ENCODE data around the gene S100P. TPM values are rescaled to one million over a fixed set of nuclear protein-coding genes. Genes with fewer than 3 reads are reported as not detected.

S100P gene
- total and polyA plus RNA-seq, 5 donors from 2014 or later = 1.2 to 4.1 (median 1.5) TPM; not detected in 2

DNA sequence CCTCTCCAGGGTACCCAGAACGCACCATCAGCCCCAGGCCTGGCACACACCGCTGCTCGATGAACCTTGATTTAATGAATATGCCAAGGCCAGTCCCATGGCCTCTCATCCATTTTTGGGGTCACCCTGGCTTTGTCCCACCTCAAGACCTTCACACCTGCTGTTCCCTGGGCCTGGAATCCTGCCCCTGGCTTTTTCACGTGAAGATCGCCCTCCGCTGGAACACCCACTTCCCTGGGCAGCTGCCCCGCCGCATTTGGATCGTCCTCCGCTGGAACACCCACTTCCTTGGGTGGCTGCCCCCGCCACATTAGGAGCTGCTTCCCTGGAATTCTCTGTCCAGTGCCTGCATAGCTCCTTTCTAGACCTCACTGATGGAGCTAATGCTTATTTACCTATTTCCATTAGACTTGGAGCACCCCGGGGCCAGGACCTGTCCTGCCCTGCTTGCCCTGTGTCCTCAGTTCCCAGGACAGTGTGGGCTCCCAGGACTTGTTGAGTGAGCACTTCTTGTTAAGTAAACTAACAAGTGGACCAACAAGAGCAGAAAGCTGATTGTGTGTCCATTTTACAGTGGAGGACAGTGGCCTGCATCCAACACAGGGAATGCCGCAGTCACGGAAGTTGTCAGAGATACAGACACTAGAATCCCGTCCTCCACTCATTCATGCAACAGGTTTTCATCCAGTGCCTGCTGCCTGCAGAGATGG, 34.8 kb downstream of the S100P start:
- no peaks in the 10 kb centered on the region for H3K27me3 ChIP-seq (ENCODE audit: control insufficient read depth, insufficient read depth, low read length)
- H3K4me1 Mint-ChIP-seq = peaks cover 0 to 25% (median 7%) of the 10 kb centered on the region in 4 donors
- ATAC-seq (ENCODE audit: low read depth in 2 of 2) (no peak), DNase-seq (no peak)
- H3K27me3 Mint-ChIP-seq = no peaks in the 10 kb centered on the region
- H3K4me3 ChIP-seq (ENCODE audit: low read depth, low read length) = no peak overlapping the region
- H3K27ac ChIP-seq (ENCODE audit: insufficient read depth, low read length, poor library complexity, severe bottlenecking) = no peak overlapping the region
- peak overlapping the region in 2 of 3 donors; percentile 5 to 47 for H3K27ac Mint-ChIP-seq
- peak overlapping the region in 1 of 4 donors; percentile 19 for H3K4me3 Mint-ChIP-seq
- H3K9me3 ChIP-seq (ENCODE audit: control insufficient read depth in 2 of 2, low read length in 2 of 2) = no peaks in the 10 kb centered on the region
- H3K4me1 ChIP-seq (ENCODE audit: control insufficient read depth, insufficient read depth, low read length, poor library complexity, severe bottlenecking) = peaks cover 7% of the 10 kb centered on the region
- H3K9me3 Mint-ChIP-seq = no peaks in the 10 kb centered on the region
- H3K36me3 ChIP-seq (ENCODE audit: control insufficient read depth, insufficient read depth, low read length) = no peaks in the 10 kb centered on the region
- no peaks in the 10 kb centered on the region for H3K36me3 Mint-ChIP-seq

DNA sequence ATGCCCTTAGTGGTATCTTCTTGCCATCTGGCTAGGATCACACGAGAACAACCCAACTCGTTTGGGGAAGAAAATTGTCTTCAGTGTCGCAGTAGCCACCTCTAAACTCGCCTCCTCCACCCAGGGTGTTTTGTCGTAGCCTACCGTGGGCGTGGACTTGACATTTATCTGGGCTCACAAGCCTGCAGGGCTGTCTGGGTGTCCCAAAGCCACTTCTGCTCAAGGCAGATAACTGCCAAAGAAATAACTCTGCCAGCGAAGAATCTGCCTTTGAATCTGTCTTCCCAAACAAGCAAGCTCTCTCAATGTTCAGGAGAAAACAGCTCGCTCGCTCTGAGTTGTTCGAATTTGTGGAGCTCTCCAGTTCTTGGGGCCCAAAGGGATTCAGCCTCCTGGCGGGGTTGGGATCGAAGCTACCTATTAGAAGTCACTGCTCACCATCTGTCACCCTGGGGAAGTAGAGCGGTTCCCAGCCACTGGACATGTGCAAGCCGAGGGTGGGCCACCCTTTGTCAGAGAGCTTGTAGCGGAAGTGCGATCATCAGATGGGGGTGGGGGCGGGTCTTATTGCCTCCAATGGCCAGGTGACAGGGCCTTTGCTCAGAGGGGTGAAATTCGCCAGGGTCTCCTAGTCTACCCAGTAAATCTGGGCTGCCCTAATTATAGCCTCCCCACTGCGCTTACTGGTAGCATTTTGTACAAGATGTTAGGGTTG, 37.1 kb downstream of the S100P start:
- no peak for ATAC-seq (ENCODE audit: low read depth in 2 of 2)
- H3K27me3 Mint-ChIP-seq = peaks cover 5% of the 10 kb centered on the region
- H3K9me3 Mint-ChIP-seq = no peaks in the 10 kb centered on the region
- no peaks in the 10 kb centered on the region for H3K9me3 ChIP-seq (ENCODE audit: control insufficient read depth in 2 of 2, low read length in 2 of 2)
- no peak overlapping the region for H3K27ac ChIP-seq (ENCODE audit: insufficient read depth, low read length, poor library complexity, severe bottlenecking)
- DNase-seq = peak in 1 of 3 donors; percentile 41
- H3K36me3 ChIP-seq (ENCODE audit: control insufficient read depth, insufficient read depth, low read length) = no peaks in the 10 kb centered on the region
- H3K36me3 Mint-ChIP-seq = no peaks in the 10 kb centered on the region
- no peaks in the 10 kb centered on the region for H3K27me3 ChIP-seq (ENCODE audit: control insufficient read depth, insufficient read depth, low read length)
- peak overlapping the region in 2 of 3 donors; percentile 60 to 67 for H3K27ac Mint-ChIP-seq
- H3K4me3 ChIP-seq (ENCODE audit: low read depth, low read length) = peak overlapping the region; percentile 26
- peak overlapping the region in 2 of 4 donors; percentile 43 to 66 for H3K4me3 Mint-ChIP-seq
- H3K4me1 ChIP-seq (ENCODE audit: control insufficient read depth, insufficient read depth, low read length, poor library complexity, severe bottlenecking) = peaks cover 7% of the 10 kb centered on the region
- peaks cover 0 to 25% (median 7%) of the 10 kb centered on the region in 4 donors for H3K4me1 Mint-ChIP-seq

DNA sequence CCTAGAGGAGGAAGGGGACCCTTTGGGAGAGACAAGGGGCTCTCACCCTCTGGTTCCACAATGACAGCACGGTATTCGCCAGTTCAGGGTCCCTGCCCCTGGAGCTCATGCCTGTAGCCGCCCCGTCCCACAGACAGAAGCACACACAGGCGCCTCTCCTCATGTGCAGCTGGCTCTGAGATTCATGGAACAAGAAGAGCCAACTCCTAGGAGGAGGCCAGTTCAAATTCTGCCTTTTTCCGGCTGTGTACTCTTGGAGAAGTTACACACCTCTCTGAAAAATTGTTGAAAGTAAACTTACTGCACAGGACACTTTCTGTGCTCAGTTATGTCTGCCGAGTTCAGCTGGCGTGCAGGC, 37.6 kb downstream of the S100P start:
- Mint-ChIP-seq H3K36me3 (no peaks in the 10 kb centered on the region), H3K4me3 (no peak overlapping the region), H3K4me1 (peaks cover 0 to 25% (median 7%) of the 10 kb centered on the region in 4 donors), H3K9me3 (no peaks in the 10 kb centered on the region), H3K27me3 (peaks cover 5% of the 10 kb centered on the region), H3K27ac (no peak overlapping the region)
- DNase-seq = no peak
- no peak overlapping the region for H3K4me3 ChIP-seq (ENCODE audit: low read depth, low read length)
- no peak for ATAC-seq (ENCODE audit: low read depth in 2 of 2)
- no peaks in the 10 kb centered on the region for H3K9me3 ChIP-seq (ENCODE audit: control insufficient read depth in 2 of 2, low read length in 2 of 2)
- no peaks in the 10 kb centered on the region for H3K27me3 ChIP-seq (ENCODE audit: control insufficient read depth, insufficient read depth, low read length)
- no peaks in the 10 kb centered on the region for H3K36me3 ChIP-seq (ENCODE audit: control insufficient read depth, insufficient read depth, low read length)
- H3K27ac ChIP-seq (ENCODE audit: insufficient read depth, low read length, poor library complexity, severe bottlenecking) = no peak overlapping the region
- peaks cover 7% of the 10 kb centered on the region for H3K4me1 ChIP-seq (ENCODE audit: control insufficient read depth, insufficient read depth, low read length, poor library complexity, severe bottlenecking)

DNA sequence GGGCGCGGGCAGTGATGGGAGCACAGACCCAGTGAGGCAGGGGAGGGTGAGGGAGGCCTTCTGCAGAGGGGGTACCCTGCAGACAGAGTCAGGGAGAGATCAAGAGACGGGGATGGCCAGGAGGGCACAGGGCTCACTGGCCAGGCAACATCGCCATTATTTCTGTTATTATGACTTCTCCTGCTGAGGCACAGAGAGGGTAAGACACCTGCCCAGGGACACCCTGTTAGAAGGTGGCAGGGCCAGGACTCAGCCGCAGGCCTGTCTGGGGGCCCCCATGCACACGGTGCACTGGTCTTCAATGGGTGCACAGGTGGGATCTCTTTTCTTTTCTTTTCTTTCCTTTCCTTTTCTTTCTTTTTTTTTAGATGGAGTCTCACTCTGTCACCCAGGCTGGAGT, 38.1 kb downstream of the S100P start:
- Histone ChIP-seq H3K9me3 (ENCODE audit: control insufficient read depth in 2 of 2, low read length in 2 of 2) (no peaks in the 10 kb centered on the region), H3K27ac (ENCODE audit: insufficient read depth, low read length, poor library complexity, severe bottlenecking) (no peak overlapping the region), H3K4me1 (ENCODE audit: control insufficient read depth, insufficient read depth, low read length, poor library complexity, severe bottlenecking) (peaks cover 7% of the 10 kb centered on the region), H3K36me3 (ENCODE audit: control insufficient read depth, insufficient read depth, low read length) (no peaks in the 10 kb centered on the region), H3K4me3 (ENCODE audit: low read depth, low read length) (no peak overlapping the region), H3K27me3 (ENCODE audit: control insufficient read depth, insufficient read depth, low read length) (no peaks in the 10 kb centered on the region)
- ATAC-seq (ENCODE audit: low read depth in 2 of 2) (no peak), DNase-seq (no peak)
- Mint-ChIP-seq H3K27ac (no peak overlapping the region), H3K36me3 (no peaks in the 10 kb centered on the region), H3K27me3 (peaks cover 5% of the 10 kb centered on the region), H3K4me3 (no peak overlapping the region), H3K4me1 (peaks cover 0 to 25% (median 7%) of the 10 kb centered on the region in 4 donors), H3K9me3 (no peaks in the 10 kb centered on the region)

DNA sequence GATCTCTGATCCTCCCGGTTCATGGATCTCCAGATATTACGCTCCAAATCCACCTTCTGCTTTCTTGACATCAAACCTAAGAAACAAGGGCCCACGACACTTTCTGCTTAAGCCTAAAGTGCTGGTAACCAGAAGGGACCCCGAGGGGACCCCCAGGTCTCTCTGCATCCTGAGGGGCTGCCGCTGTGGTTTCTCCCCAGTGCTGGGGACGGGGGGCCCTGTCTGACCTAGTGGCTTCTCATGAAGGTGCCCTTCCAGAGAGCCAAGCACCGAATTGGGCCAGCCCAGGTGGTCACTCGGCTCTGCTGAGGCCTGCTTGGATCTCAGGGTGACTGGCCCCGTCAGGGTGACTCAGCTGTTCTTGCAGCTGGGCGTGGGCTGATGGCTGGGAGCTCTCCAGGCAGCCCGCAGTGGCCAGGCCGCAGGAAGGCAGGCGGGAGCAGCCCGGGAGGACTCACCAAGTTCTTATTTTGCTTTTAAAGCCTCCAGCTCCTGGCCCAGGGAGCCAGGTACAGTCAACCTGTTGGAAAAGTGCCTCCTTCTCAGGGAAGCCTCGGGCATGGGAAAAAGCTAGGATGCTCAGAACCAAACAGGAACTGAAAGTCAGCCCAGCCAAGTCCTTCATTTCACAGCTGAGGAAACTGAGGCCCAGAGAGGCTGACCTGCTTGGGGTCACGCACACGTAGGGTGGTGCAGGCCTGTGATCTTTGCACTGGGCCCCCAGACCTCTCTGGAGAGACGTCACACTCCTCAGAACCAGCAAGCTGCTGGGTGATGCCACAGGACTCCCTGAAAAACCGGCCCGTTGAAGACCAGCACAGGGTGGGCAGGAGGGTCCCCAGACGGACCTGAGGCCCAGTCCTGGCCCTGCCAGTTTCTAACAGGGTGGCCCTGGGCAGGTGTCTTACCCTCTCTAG, 39.0 kb downstream of the S100P start:
- Mint-ChIP-seq H3K4me1 (peaks cover 0 to 25% (median 6%) of the 10 kb centered on the region in 4 donors), H3K4me3 (no peak overlapping the region), H3K27ac (no peak overlapping the region), H3K36me3 (no peaks in the 10 kb centered on the region), H3K27me3 (peaks cover 7% of the 10 kb centered on the region), H3K9me3 (no peaks in the 10 kb centered on the region)
- DNase-seq = no peak
- Histone ChIP-seq H3K36me3 (ENCODE audit: control insufficient read depth, insufficient read depth, low read length) (no peaks in the 10 kb centered on the region), H3K27ac (ENCODE audit: insufficient read depth, low read length, poor library complexity, severe bottlenecking) (no peak overlapping the region), H3K4me1 (ENCODE audit: control insufficient read depth, insufficient read depth, low read length, poor library complexity, severe bottlenecking) (peaks cover 7% of the 10 kb centered on the region), H3K4me3 (ENCODE audit: low read depth, low read length) (no peak overlapping the region), H3K9me3 (ENCODE audit: control insufficient read depth in 2 of 2, low read length in 2 of 2) (no peaks in the 10 kb centered on the region), H3K27me3 (ENCODE audit: control insufficient read depth, insufficient read depth, low read length) (no peaks in the 10 kb centered on the region)
- no peak for ATAC-seq (ENCODE audit: low read depth in 2 of 2)

DNA sequence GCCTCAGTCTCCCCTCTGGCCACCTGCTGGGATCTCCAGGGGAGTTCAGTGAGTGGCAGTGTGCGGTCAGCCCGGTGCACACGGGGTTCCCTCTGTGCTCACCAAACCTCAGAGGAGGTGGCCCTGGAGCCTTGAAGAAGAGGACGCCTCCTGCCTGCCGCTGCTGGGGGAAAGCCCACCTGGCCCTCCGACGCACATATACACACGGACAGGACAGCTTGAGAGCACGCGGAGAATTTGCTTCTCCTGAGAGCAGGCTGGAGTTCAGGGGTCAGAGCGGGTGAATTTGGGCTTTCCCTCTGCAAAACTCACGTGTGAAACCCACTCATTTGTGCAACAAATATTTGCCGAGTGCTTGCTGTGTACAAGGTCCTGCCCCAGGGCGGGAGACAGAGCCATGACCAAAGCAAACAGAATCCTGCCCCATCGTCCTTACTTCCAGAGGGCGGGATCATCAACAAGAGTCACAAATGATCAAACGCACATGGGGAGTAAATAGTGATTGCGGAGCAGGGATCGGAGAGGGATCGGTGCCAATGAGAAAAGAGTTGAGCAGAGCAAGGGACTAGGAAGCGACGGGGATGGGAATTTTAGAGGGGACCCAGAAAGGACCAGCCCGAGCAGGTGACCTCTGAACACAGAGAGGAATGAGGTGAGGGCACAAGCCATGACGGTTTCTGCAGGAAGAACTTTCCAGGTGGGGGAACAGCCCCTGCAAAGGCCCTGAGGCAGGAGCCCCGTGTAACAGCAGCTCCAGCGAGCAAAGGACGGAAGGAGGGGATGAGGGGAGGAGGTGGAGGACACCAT, 39.9 kb downstream of the S100P start:
- Histone ChIP-seq H3K4me1 (ENCODE audit: control insufficient read depth, insufficient read depth, low read length, poor library complexity, severe bottlenecking) (no peaks in the 10 kb centered on the region), H3K9me3 (ENCODE audit: control insufficient read depth in 2 of 2, low read length in 2 of 2) (no peaks in the 10 kb centered on the region), H3K27ac (ENCODE audit: insufficient read depth, low read length, poor library complexity, severe bottlenecking) (no peak overlapping the region), H3K4me3 (ENCODE audit: low read depth, low read length) (no peak overlapping the region), H3K27me3 (ENCODE audit: control insufficient read depth, insufficient read depth, low read length) (no peaks in the 10 kb centered on the region), H3K36me3 (ENCODE audit: control insufficient read depth, insufficient read depth, low read length) (no peaks in the 10 kb centered on the region)
- Mint-ChIP-seq H3K27me3 (peaks cover 11% of the 10 kb centered on the region), H3K36me3 (no peaks in the 10 kb centered on the region), H3K4me1 (peaks cover 0 to 16% (median 0%) of the 10 kb centered on the region in 4 donors), H3K27ac (no peak overlapping the region), H3K4me3 (no peak overlapping the region), H3K9me3 (no peaks in the 10 kb centered on the region)
- DNase-seq (no peak), ATAC-seq (ENCODE audit: low read depth in 2 of 2) (no peak)

DNA sequence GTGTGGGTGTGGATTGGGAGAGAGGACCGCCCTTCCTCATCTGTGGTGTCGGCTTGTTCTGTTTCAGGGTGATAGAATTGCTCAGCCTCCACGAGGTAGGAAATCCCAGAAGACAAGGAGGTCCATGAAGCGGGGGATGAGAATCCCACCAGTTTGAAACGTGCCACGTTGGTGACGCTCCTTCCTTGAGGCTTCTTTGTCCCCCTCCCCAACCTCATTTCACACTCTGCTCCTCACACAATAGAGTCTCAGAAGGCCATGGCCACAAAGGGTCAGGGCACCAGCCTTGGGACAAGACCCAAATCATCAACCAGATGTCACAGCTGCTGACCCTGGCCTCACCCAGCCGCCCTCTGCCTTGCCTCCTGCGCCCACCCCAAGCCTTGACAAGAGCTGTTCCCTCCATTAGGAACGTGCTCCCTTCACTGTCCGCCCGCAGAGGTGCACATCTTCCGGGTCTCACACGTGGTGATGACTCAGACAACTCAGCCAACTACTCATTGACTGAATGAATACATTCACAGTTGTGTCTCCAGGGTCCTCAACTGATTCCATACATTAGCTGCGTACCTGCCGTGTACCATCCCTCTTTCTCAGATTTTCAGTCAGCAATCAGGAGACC, 40.6 kb downstream of the S100P start:
- Mint-ChIP-seq H3K9me3 (no peaks in the 10 kb centered on the region), H3K4me3 (no peak overlapping the region), H3K36me3 (no peaks in the 10 kb centered on the region), H3K27me3 (peaks cover 11% of the 10 kb centered on the region), H3K4me1 (peaks cover 0 to 11% (median 0%) of the 10 kb centered on the region in 4 donors), H3K27ac (peak overlapping the region in 1 of 3 donors; percentile 3)
- no peak overlapping the region for H3K27ac ChIP-seq (ENCODE audit: insufficient read depth, low read length, poor library complexity, severe bottlenecking)
- H3K27me3 ChIP-seq (ENCODE audit: control insufficient read depth, insufficient read depth, low read length) = no peaks in the 10 kb centered on the region
- DNase-seq (no peak), ATAC-seq (ENCODE audit: low read depth in 2 of 2) (no peak)
- H3K4me3 ChIP-seq (ENCODE audit: low read depth, low read length) = no peak overlapping the region
- no peaks in the 10 kb centered on the region for H3K36me3 ChIP-seq (ENCODE audit: control insufficient read depth, insufficient read depth, low read length)
- no peaks in the 10 kb centered on the region for H3K4me1 ChIP-seq (ENCODE audit: control insufficient read depth, insufficient read depth, low read length, poor library complexity, severe bottlenecking)
- no peaks in the 10 kb centered on the region for H3K9me3 ChIP-seq (ENCODE audit: control insufficient read depth in 2 of 2, low read length in 2 of 2)

Measured in CD4-positive, CD25-positive, alpha-beta regulatory T cell (primary cell).